HG03060 (cell line): ENCODE results near the gene PTX3.

Source experiments
- ATAC-seq: cut with Tn5 transposase; IDR thresholded peaks from one replicate; pipeline ENCODE4 v1.9.1; 2021; ENCODE audit warnings: low read depth, moderate number of reproducible peaks; ENCODE audit not compliant: unreplicated experiment

Gene PTX3

GRCh38 chr3:157471064-157471463, 34.4 kb downstream of the PTX3 start:
- no peak for ATAC-seq

GRCh38 chr3:157472648-157473047, 36.0 kb downstream of the PTX3 start:
- ATAC-seq: no peak

- ATAC-seq: no peak
These were observed 39.3 kb downstream of the PTX3 start for GRCh38 chr3:157475921-157476414.

- ATAC-seq: no peak
These were observed 40.8 kb downstream of the PTX3 start for GRCh38 chr3:157477441-157477840.

- no peak for ATAC-seq
These were observed 43.0 kb downstream of the PTX3 start for GRCh38 chr3:157479464-157480243.

GRCh38 chr3:157487339-157487738, 50.7 kb downstream of the PTX3 start:
- no peak for ATAC-seq

GRCh38 chr3:157488144-157488543, 51.5 kb downstream of the PTX3 start:
- no peak for ATAC-seq

GRCh38 chr3:157491136-157491535, 54.5 kb downstream of the PTX3 start:
- no peak for ATAC-seq
